Body of pancreas (tissue), 4 donors: ENCODE measurements around the gene SLIT2. TPM values are rescaled to one million over a fixed set of nuclear protein-coding genes. Genes with fewer than 3 reads are reported as not detected.

Experiments used
- ATAC-seq: fragments of 150-250 bp; one replicate; pipeline ENCODE4 v1.9.1; 2016
- DNase-seq, 4 donors: peaks; one replicate each; pipeline ENCODE4 v3.0.0-alpha.2; 2019
- H3K27ac ChIP-seq, 4 donors: fragments of 200-600 bp; sonication (generic); 1 replicate in 3 of 4; 2 replicates in 1 of 4; pipeline versions ENCODE4 v1.5.1 to v1.6.1; 2016 to 2019; ENCODE audit warnings: mild to moderate bottlenecking in 1 of 4, mixed read lengths in 1 of 4, moderate library complexity in 1 of 4
- H3K27me3 ChIP-seq, 2 donors: fragments of 200-600 bp; sonication (generic); one replicate each; pipeline ENCODE4 v1.6.0; 2016; ENCODE audit warnings: mild to moderate bottlenecking in 1 of 2
- H3K36me3 ChIP-seq, 2 donors: fragments of 200-600 bp; sonication (generic); replicated peaks in 1 of 2; 2 replicates each; pipeline ENCODE4 v1.5.1; 2016; ENCODE audit warnings: low read depth in 2 of 2; ENCODE audit not compliant: insufficient read depth in 1 of 2
- H3K4me1 ChIP-seq: fragments of 200-600 bp; sonication (generic); one replicate; pipeline ENCODE4 v1.6.0; 2016
- H3K4me3 ChIP-seq, 2 donors: fragments of 200-600 bp; sonication (generic); 1 replicate in 1 of 2; 2 replicates in 1 of 2; pipeline ENCODE4 v1.5.1; 2016 to 2019
- H3K9me3 ChIP-seq, 3 donors: fragments of 200-600 bp; sonication (generic); 1 replicate in 2 of 3; 2 replicates in 1 of 3; pipeline ENCODE4 v1.5.1; 2016
- POLR2A ChIP-seq, 3 donors: fragments of 450-650 bp; IDR thresholded peaks; one replicate each; pipeline ENCODE4 v1.6.1; 2016; ENCODE audit warnings: antibody characterized with exemption in 3 of 3, mild to moderate bottlenecking in 2 of 3
- WGBS, 2 donors: methylation state at CpG; one replicate each; pipeline ENCODE4 v1.1.5; 2017; 5-methylcytosine and 5-hydroxymethylcytosine counted together
- intact Hi-C: fragments of 100-400 bp; cut with DNase I; formaldehyde crosslinking; loops from one replicate; pipeline ENCODE4 v1.15.1; 2023
- total RNA-seq, 2 donors: library from RNA; depleted of rRNA; stranded (reverse); fragments of >200 nt; gene quantifications; one replicate each; pipeline ENCODE4 v1.1.0, GENCODE V29; 2016
- TF ChIP-seq, protein P1 (sequence below), 7 experiments: fragments of 450-650 bp in 4 of 7; fragments of 200-600 bp in 3 of 7; sonication (generic) in 3 of 7; IDR thresholded peaks; one replicate each; pipeline ENCODE4 v1.5.1; 2016 to 2019; ENCODE audit warnings: antibody characterized with exemption in 7 of 7

The SLIT2 gene
- total RNA-seq, 2 donors from 2014 or later = 3.1 to 5.6 TPM

DNA sequence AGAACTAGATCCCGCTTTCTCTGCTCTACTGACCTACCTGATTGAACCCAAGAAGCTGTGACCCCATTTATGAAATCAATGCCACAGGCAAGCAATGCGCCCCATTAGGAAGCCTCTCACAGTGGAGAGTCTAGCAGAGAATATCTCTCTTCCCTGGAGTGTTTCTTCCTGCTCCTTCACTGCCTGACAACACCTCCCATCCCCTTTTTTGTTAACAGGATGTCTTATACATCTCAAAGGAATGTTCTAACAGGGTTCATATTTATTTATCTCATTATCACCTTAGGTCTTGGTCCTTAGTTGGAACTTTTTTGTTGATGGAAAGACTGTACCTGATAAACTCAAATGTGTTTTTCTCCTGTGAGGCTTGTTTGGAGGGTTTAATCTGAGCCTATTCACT is 35.5 kb downstream of the SLIT2 start:
- Histone ChIP-seq H3K4me1 (no peaks in the 10 kb centered on the region), H3K4me3 (no peak overlapping the region), H3K9me3 (no peaks in the 10 kb centered on the region), H3K27me3 (no peaks in the 10 kb centered on the region), H3K36me3 (no peaks in the 10 kb centered on the region), H3K27ac (no peak overlapping the region)
- DNase-seq = no peak
- no peak for ATAC-seq
- WGBS, 2 donors = 84 to 88% methylated on average over 2 of the region's 2 CpGs
- TF ChIP-seq, protein P1, sequence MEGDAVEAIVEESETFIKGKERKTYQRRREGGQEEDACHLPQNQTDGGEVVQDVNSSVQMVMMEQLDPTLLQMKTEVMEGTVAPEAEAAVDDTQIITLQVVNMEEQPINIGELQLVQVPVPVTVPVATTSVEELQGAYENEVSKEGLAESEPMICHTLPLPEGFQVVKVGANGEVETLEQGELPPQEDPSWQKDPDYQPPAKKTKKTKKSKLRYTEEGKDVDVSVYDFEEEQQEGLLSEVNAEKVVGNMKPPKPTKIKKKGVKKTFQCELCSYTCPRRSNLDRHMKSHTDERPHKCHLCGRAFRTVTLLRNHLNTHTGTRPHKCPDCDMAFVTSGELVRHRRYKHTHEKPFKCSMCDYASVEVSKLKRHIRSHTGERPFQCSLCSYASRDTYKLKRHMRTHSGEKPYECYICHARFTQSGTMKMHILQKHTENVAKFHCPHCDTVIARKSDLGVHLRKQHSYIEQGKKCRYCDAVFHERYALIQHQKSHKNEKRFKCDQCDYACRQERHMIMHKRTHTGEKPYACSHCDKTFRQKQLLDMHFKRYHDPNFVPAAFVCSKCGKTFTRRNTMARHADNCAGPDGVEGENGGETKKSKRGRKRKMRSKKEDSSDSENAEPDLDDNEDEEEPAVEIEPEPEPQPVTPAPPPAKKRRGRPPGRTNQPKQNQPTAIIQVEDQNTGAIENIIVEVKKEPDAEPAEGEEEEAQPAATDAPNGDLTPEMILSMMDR (IDR thresholded peaks at IDR 0.05) = no peak
- no peak for TF ChIP-seq POLR2A (IDR thresholded peaks at IDR 0.05)
- intact Hi-C loops = no loop called here

DNA sequence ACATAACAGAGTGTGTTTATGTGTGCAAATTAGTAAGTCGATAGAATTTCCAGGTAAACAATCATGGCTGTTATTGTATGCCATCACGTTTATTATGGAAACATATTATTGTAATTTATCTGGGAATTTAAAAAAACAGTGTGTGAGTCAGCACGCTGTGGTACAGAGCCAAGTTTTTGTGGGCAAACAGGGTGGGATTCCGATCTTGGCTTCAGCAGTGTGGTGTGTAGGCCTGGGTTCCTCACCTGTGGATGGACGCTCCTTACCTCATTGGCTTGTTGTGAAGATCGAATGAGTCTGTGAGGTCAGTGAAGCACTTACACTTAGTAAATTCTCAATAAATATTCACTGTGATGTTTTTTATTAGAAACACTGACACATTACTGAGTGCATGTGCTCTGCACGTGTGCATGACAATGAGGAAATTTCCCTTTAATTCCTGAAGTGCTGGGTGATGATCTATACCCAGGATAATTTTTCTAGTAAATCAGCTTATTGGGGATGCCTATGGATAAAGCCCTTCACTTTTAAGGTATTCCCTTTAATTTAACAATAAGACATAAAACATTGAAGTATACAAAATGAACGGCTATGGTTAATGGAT is 36.4 kb downstream of the SLIT2 start:
- intact Hi-C loops = no loop called here
- Histone ChIP-seq H3K4me1 (no peaks in the 10 kb centered on the region), H3K27ac (no peak overlapping the region), H3K9me3 (no peaks in the 10 kb centered on the region), H3K36me3 (no peaks in the 10 kb centered on the region), H3K4me3 (no peak overlapping the region), H3K27me3 (no peaks in the 10 kb centered on the region)
- no peak for DNase-seq
- TF ChIP-seq, protein P1 (IDR thresholded peaks at IDR 0.05) = no peak
- no peak for TF ChIP-seq POLR2A (IDR thresholded peaks at IDR 0.05)
- WGBS, 2 donors = 69 to 77% methylated on average over 8 of the region's 8 CpGs
- no peak for ATAC-seq

DNA sequence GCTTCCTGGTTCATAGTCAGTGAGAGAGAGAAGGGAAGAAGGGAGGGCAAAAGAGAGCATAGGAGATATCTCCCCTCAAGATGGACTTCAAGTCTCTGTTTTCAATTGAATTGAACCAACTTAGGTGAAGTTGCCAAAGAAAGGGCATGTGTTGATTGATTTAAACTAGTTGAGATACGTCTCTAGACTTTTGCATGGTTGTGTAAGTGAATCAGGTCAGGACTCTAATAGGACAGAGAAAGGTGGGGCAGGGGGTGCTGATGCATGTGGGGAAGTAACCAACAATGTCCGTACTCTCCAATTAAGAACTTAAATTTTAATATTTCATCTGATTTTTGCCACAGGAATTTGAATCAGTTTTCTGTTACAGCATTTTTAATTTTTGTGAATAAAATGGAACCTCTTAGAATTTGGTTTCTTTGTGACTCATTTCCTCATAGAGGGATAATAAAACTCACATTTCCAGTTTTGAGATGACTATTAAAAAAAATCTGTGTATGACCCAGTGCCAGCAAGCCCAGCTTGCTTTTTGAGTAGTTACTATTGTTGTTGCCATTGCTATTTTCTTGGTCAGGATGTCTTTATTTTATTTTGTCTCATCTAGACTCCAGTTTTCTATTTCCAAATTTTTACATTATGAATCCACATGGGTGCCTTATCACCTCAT is 37.3 kb downstream of the SLIT2 start:
- intact Hi-C loops = no loop called here
- H3K27me3 ChIP-seq = no peaks in the 10 kb centered on the region
- no peak for DNase-seq
- WGBS, 2 donors = 72 to 80% methylated on average over 2 of the region's 2 CpGs
- H3K27ac ChIP-seq = no peak overlapping the region
- no peaks in the 10 kb centered on the region for H3K4me1 ChIP-seq
- H3K36me3 ChIP-seq = no peaks in the 10 kb centered on the region
- no peak overlapping the region for H3K4me3 ChIP-seq
- no peak for TF ChIP-seq POLR2A (IDR thresholded peaks at IDR 0.05)
- TF ChIP-seq, protein P1 (IDR thresholded peaks at IDR 0.05) = no peak
- ATAC-seq = no peak
- H3K9me3 ChIP-seq = no peaks in the 10 kb centered on the region

DNA sequence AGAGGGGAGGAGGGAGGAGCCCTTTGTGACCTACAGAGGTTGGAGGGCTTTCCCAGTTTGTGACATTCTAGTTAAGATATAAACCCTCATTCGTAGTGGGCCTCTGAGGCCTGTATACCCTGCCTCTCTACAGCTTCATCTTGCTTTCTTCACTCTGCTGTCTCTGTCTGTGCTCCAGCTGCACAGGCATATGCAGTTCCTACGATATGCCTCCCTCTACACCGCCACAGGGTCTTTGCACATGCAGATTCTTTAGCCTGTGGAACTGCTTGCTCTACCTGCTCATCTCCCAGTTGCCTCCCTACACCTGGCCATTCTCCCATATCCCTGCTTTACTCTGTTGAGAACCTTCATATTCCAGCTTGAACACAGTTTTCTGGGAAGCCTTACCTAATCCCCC is 38.1 kb downstream of the SLIT2 start:
- TF ChIP-seq, protein P1 (IDR thresholded peaks at IDR 0.05) = no peak
- no peak for TF ChIP-seq POLR2A (IDR thresholded peaks at IDR 0.05)
- no peak for ATAC-seq
- Histone ChIP-seq H3K36me3 (no peaks in the 10 kb centered on the region), H3K27ac (no peak overlapping the region), H3K4me3 (no peak overlapping the region), H3K4me1 (no peaks in the 10 kb centered on the region), H3K9me3 (no peaks in the 10 kb centered on the region), H3K27me3 (no peaks in the 10 kb centered on the region)
- intact Hi-C loops = no loop called here
- no peak for DNase-seq
- 74 to 80% methylated on average over 3 of the region's 3 CpGs for WGBS, 2 donors

DNA sequence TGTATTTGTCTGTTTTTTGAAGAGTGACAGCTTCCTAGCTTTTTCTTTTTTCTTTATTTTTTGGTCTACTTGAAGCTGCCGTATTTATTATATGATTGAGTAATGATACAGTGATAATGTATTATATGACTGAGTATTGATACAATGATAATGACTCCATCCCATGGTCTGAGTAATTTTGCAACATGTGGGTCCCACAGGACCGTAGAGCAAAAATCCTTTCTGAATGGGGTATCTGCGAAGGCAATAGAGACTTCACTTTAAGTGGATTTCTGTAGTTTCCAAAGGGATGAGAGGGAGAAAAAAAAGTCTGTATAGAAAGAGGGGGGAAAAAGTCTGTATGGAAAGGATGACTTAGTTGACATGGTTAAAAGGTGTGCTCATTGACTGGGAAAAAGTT is 41.0 kb downstream of the SLIT2 start:
- H3K27ac ChIP-seq = no peak overlapping the region
- DNase-seq = no peak
- no peaks in the 10 kb centered on the region for H3K27me3 ChIP-seq
- H3K36me3 ChIP-seq = no peaks in the 10 kb centered on the region
- TF ChIP-seq POLR2A (IDR thresholded peaks at IDR 0.05) = no peak
- TF ChIP-seq, protein P1 (IDR thresholded peaks at IDR 0.05) = no peak
- no peaks in the 10 kb centered on the region for H3K4me1 ChIP-seq
- 79 to 84% methylated on average over 3 of the region's 3 CpGs for WGBS, 2 donors
- intact Hi-C loops = no loop called here
- no peaks in the 10 kb centered on the region for H3K9me3 ChIP-seq
- ATAC-seq = no peak
- H3K4me3 ChIP-seq = no peak overlapping the region
